ENCODE data around the gene GPS1.

Gene GPS1

GRCh38 chr17:82045936-82046484, 5.7 kb upstream of the GPS1 start:
- no peak for DNase-seq (ENCODE audit: low read depth)

- no peak for DNase-seq (ENCODE audit: low read depth)
These were observed 4.8 kb upstream of the GPS1 start for GRCh38 chr17:82046903-82047302.

- no peak for DNase-seq (ENCODE audit: low read depth)
These were observed 4.3 kb upstream of the GPS1 start for GRCh38 chr17:82047379-82047778.

- DNase-seq (ENCODE audit: low read depth) = no peak
These were observed 3.7 kb upstream of the GPS1 start for GRCh38 chr17:82047914-82048570.

- no peak for DNase-seq (ENCODE audit: low read depth)
These were observed 3.1 kb upstream of the GPS1 start for GRCh38 chr17:82048571-82048971.

GRCh38 chr17:82049106-82049505, 2.6 kb upstream of the GPS1 start:
- DNase-seq (ENCODE audit: low read depth) = no peak

GRCh38 chr17:82049521-82049971, 2.2 kb upstream of the GPS1 start:
- no peak for DNase-seq (ENCODE audit: low read depth)

- no peak for DNase-seq (ENCODE audit: low read depth)
These were observed 1.4 kb upstream of the GPS1 start for GRCh38 chr17:82050152-82050760.

- DNase-seq (ENCODE audit: low read depth) = no peak
These were observed 697 bp upstream of the GPS1 start for GRCh38 chr17:82050761-82051641.

- no peak for DNase-seq (ENCODE audit: low read depth)
These were observed 951 bp downstream of the GPS1 start for GRCh38 chr17:82052638-82053059.

GRCh38 chr17:82053130-82053529, 1.4 kb downstream of the GPS1 start:
- no peak for DNase-seq (ENCODE audit: low read depth)

- DNase-seq (ENCODE audit: low read depth) = no peak
These were observed 2.0 kb downstream of the GPS1 start for GRCh38 chr17:82053556-82054263.

- DNase-seq (ENCODE audit: low read depth) = no peak
These were observed 2.8 kb downstream of the GPS1 start for GRCh38 chr17:82054351-82055022.

GRCh38 chr17:82055023-82055964, 3.6 kb downstream of the GPS1 start:
- no peak for DNase-seq (ENCODE audit: low read depth)

GRCh38 chr17:82055965-82056728, 4.4 kb downstream of the GPS1 start:
- no peak for DNase-seq (ENCODE audit: low read depth)

GRCh38 chr17:82056729-82057621, 5.3 kb downstream of the GPS1 start:
- DNase-seq (ENCODE audit: low read depth) = no peak

GRCh38 chr17:82058230-82058854, 6.6 kb downstream of the GPS1 start:
- no peak for DNase-seq (ENCODE audit: low read depth)

GRCh38 chr17:82058855-82059249, 7.2 kb downstream of the GPS1 start:
- no peak for DNase-seq (ENCODE audit: low read depth)
